ENCODE results near the gene IKBIP.
"Not testable (repeated sequence)": the region's sequence is repeated elsewhere in the genome, so short reads cannot be mapped to it uniquely, and the experiment has no call there.

IKBIP gene

DNA sequence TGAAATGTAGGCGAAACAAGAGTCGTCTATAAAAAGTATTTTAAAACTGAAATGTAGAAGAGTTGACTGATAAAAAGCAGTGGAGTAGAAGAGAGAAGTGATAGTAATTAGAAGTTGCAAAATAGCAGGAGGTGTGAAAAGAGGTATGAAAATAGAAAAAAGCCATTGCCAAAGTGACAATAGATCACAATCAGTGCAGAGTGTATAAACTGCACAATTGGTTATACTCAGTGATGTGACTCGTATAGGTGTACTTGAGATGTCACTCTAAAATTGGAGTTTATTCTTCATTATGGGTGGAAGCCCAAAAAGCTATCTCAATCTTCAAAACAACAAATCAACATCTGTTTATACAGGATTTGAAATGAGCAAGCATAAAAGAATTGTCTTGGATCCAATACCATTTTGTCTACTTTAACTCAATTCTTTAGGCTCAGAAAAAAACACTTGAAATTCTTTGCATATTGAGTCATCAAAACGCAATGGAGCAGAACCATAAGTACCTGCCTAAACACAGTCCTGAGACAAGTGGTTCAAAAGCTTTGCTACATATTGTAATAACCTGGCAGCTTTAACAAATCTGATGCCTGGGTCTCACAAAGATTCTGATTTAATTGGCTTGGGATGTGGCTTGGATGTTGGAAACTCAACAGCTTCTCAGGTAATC, 8.8 kb downstream of the IKBIP start:
- no peak for DNase-seq

DNA sequence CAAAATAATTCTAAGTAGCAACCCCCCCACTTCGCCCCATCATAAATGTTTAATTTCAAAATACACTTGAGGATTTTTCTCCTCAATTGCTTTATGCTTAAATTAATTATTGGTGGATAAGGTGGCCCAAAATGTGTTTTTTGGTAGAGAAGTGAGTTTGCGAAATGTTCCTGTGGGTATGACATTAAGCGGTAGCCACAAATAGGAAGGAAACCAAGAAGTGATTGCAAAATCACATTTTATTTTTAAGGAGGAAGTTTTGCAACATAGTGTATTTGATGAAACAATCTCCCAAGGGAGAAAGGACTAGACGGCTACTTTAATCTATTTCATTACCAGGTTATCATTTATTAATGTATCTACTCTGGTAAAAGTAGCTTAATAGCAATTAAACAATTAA, 25.6 kb downstream of the IKBIP start:
- no peak for DNase-seq

GRCh38 chr12:98612696-98613334, 31.8 kb downstream of the IKBIP start:
- no peak for DNase-seq

GRCh38 chr12:98610596-98610995, 34.0 kb downstream of the IKBIP start:
- no peak for DNase-seq

DNA sequence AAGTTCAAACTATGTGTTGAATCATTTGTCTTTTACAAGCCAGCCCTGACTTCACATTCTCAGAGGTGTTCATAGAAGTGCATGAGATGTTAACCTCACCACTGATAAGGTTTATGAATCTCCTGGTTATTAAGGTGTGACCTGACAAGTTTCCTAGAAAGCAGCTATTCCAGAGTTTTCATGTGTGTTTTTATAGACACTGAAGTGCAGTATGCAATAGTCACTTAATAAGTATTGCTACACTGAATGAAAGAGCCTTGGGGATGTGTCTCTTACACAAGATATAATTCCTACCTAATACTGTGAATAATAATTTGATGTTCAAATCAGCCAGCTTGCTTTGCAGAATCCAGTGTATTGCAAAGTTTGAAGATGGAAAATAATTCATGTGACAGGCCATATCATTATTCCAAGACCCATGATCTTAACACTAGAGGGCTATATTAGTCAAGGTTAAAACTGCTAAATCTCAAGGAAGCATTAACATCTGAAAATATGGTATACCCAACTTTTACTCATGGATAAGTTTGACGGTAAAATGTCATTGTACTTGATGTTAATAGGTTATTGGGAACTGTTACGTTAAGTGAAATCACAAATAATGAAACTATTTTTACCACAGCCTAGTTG, 38.1 kb downstream of the IKBIP start:
- no peak for DNase-seq

GRCh38 chr12:98601924-98602323, 42.7 kb downstream of the IKBIP start:
- DNase-seq: no peak

- not testable (repeated sequence) for DNase-seq
Measured at GRCh38 chr12:98597313-98597712, 47.3 kb downstream of the IKBIP start.

GRCh38 chr12:98595243-98595988, 49.2 kb downstream of the IKBIP start:
- peak; percentile 25 for DNase-seq

GRCh38 chr12:98594050-98594835, 50.3 kb downstream of the IKBIP start:
- no peak for DNase-seq

DNA sequence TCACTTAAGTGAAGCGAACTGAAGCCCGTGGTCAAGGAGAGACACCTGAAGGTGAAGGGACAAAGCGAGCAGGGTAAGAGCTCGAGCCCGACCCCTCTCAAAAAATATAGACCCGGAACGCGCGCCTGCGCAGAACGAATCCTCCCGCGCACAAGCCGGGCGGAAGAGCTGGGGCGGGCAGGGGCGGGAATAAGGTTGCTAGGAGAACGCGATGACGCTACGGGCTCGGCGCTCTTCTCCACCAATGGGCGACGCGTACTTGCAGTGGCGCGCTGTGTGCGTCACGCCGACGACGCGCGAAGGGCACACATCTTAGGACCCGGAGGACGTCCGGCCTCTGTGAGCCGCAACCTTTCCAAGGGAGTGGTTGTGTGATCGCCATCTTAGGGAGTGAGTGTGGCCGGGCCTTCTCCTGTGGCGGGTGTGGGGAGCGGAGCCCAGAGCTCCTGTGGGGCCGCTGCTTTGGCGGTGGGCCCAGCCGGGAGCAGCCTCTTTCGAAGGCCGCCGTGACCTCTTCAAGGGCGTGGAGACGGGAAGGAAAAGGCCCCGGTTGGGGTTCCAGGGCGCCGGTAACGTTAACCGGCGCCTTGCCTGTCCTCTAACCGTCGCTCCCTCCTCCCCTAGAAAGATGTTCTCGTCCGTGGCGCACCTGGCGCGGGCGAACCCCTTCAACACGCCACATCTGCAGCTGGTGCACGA, 51.1 kb downstream of the IKBIP start, which contains the start of gene SLC25A3:
Gene SLC25A3, plus strand, starts transcription at position 336 of the 699 bp plus-strand sequence. Its CDS starts 293 bp downstream, at position 629.
- DNase-seq: peak; percentile 100

DNA sequence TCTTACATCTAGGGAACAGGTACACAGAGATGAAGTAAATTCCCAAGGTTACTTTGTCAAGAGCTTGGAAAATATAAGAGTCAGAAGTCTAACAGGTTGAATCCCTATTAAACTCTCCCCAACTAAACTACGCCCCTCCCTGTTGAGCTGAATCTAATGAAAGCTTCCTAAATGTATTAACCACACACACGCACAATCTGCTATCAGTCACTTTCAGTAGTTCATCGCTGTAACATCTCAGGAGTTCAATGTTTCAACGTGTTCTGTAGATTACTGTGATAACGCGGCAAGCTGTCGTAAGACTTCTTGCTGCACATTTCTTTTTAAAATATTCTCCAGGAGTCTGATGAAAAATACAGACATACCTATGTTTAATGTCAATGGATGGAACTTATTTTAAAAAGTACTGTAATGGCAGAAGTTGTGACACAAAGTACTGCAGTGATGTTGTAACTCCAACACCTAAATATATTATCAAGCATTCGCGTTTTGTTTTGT, 51.7 kb downstream of the IKBIP start:
- no peak for DNase-seq

GRCh38 chr12:98591209-98591608, 53.4 kb downstream of the IKBIP start:
- no peak for DNase-seq

- DNase-seq: no peak
Measured at GRCh38 chr12:98587084-98587483, 57.5 kb downstream of the IKBIP start.

DNA sequence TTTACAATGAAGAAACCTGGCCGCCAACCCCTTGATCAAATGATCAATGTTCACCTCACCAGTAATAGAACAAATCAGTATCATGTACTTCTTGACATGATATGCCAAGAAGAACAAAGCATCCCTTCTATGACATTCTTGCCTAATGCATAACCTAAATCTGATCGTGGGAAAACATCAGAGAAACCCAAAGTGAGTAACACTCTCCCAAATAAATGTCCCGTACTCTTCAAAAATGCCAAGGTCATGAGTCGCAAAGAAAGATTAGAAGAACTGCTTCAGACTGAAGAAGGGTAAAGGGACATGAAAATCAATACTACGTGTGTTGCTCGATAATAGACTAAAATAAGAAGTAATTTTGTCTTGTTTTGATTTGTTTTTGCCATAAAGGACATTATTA, 62.5 kb downstream of the IKBIP start:
- DNase-seq: no peak

DNA sequence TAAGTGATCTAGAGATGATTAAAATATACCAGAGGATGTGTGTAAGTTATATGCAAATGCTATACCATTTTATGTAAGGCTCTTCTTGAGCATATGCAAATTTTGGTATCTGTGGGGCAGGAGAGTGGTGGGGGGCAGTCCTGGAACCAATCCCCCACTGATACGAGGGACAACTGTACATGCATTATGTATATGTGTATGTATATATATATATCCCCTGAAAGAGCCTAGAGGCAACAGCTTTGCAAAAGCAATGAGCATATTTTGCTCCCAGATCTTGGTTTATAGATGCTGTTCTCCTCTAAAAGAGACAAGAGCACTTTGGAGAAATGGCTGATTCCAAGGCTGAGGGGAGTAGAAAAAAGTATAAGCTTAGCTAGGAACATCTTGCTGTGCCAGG, 63.5 kb downstream of the IKBIP start:
- no peak for DNase-seq

- no peak for DNase-seq
Measured at GRCh38 chr12:98580695-98581094, 63.9 kb downstream of the IKBIP start.

DNA sequence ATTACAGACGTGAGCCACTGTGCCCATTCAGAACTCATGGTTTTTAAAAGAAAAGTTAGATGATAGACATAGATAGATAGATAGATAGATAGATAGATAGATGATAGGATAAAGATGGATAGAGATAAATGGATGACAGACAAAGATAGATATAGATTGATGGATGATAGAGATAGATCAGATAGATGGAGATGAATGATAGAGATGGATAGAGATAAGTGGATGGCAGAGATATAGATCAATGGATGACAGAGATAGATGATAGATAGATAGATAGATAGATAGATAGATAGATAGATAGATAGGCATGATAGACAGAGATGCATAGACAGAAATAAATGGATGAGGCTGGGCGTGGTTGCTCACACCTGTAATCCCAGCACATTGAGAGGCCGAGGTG, 64.8 kb downstream of the IKBIP start:
- DNase-seq: no peak

GRCh38 chr12:98579347-98579746, 65.2 kb downstream of the IKBIP start:
- DNase-seq: no peak

- no peak for DNase-seq
Measured at GRCh38 chr12:98578821-98579220, 65.8 kb downstream of the IKBIP start.

GRCh38 chr12:98578392-98578791, 66.2 kb downstream of the IKBIP start:
- no peak for DNase-seq

GRCh38 chr12:98576795-98577194, 67.8 kb downstream of the IKBIP start:
- not testable (repeated sequence) for DNase-seq

- DNase-seq: no peak
Measured at GRCh38 chr12:98575013-98575412, 69.6 kb downstream of the IKBIP start.

Data from T1000 (cell line).